Tongue (tissue), 3 donors: ENCODE results near the gene ASB18. TPM values are rescaled to one million over a fixed set of nuclear protein-coding genes. Genes with fewer than 3 reads are reported as not detected.

Experiments
- DNase-seq: peaks from one replicate; pipeline ENCODE4 v3.0.0-alpha.2; 2015
- small RNA-seq: library from RNA; depleted of rRNA; stranded (forward); fragments of <200 nt; gene quantifications from one replicate; pipeline ENCODE3, GENCODE V24; 2014; ENCODE audit warnings: low replicate concordance
- total RNA-seq: library from RNA; depleted of rRNA; stranded (reverse); fragments of >200 nt; gene quantifications from one replicate; pipeline ENCODE4 v1.2.3, GENCODE V29; 2014

ASB18 gene
- total RNA-seq, 1 donor from 2014 or later, result 3.5 TPM

DNA sequence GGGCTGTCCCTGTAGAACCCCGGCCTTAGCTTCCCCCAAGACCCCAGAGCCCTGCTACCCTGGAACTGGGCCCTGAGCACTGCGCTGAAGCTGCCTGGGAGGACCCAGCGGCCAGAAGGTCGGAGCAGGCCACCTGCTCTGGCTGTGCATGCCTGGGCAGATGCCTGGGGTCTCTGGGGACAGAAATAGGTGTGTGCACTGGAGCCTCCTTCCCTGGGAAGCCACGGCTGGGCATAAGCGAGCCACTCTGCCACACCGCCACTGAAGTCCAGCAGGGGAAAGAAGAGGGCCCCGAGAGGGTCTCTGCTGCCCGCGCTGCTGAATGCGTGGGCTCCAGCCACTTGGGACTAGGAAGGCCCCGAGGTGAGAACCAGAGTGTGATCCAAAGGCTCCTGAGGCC lies 102.7 kb downstream of the ASB18 start:
- DNase-seq, result no peak

DNA sequence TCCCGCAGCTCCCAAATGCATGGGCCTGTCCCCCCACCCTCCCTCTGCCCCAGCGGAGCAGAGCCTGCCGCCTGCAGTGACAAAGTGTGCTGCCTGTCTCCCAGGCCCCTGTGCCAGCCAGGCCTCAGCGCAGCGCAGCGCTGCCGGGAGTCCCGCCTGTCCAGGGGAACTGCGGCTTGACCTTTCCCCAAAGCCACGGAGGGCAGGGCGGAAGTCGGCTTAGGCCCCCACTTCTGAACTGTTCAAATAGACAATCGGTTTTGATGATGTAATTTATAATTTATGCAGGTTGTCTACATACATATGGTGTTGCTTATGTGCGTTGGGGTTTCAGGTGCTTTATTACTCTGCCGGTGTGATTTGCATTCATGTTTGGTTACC lies 103.1 kb downstream of the ASB18 start:
- DNase-seq, result no peak

DNA sequence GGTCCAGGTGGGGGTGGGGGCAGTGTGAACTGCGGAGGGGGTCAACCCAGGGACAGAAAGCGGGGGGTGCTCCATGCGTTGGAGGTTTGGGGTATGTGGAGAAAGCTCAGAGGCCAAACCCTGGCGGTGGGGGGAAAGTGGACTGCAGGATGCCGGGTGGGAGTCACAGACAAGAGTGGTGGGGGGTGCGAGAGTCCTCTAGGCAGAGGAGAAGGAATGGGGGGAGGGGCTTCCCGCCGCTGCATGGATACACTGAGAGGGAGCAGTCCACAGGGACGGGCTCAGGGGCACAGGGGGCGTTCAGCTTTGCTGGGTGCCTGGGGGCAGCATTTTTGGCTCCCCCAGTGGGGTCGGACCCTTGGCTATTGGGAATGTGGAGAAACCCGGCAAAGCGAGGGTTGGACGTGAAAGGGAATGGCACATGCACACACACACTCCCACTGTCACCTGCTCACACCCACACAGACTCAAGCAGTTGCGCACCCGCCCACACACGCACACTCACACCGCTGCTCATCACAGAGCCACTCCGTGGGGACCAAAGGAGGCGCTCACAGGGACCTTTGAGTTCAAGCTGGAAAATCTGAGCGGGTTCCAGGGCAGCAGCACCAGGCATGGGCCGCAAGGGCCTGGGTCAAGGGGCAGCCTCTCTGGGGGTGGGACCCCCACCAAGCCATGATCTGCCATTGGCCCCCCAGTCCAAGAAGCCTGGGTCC lies 103.7 kb downstream of the ASB18 start:
- no peak for DNase-seq

DNA sequence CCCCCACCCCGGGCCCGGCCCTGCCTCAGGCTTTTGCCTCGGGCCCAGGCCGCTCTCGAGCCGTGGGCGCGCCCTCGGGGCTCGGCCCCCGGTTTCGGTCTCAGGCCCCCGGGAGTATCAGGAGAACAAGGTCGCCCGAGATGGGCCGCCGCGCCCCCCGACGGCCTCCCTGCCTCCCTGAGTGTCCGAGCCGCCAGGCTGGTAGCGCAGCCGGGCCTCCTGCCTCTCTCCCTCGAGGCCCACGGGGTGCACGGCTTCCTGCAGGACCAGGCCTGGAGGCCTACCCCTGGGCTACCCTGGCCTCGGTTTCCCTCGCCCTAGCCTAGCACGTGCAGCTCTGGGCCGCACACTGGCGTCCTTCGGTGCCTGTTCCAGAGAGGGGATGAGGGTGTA lies 104.4 kb downstream of the ASB18 start:
- no peak for DNase-seq

DNA sequence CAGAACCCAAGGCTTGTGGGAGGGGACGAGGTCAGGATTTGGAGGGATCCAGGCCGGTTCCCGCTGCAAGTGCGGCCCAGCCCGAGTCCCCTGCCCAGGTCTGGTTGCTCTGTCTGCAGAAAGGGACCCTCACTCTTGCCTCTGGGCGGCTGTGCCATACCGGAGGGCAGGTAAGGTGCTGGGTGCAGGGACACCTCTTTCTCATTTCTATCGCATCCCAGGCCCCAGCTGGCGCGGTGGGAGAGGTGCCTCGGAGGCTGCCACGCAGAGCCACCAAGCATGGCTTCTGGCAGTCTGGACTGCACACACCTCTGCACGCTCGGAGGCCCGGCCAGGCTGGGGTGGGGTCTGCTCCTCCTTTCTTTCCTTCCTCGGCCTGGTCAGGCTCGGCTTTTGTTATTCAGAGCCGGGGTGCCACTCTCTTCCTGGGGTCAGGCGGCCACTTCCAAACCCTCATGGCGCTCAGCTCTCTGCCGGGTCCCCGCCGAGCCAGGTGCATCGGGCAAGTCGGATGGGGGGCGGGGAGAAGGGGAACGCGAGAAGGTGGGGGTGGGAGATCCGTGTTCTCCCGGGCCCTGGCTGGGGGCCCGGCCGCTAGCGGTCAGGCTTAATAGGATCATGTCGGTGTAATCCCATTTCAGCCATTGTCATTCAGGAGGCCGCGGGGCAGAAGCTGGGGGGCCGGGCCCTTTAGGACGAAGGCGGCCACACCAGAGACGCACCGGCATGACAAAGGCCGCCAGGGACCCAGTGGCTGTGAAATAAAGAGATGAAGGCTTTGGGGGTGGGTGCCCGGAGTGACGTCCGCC lies 105.0 kb downstream of the ASB18 start:
- no peak for DNase-seq

DNA sequence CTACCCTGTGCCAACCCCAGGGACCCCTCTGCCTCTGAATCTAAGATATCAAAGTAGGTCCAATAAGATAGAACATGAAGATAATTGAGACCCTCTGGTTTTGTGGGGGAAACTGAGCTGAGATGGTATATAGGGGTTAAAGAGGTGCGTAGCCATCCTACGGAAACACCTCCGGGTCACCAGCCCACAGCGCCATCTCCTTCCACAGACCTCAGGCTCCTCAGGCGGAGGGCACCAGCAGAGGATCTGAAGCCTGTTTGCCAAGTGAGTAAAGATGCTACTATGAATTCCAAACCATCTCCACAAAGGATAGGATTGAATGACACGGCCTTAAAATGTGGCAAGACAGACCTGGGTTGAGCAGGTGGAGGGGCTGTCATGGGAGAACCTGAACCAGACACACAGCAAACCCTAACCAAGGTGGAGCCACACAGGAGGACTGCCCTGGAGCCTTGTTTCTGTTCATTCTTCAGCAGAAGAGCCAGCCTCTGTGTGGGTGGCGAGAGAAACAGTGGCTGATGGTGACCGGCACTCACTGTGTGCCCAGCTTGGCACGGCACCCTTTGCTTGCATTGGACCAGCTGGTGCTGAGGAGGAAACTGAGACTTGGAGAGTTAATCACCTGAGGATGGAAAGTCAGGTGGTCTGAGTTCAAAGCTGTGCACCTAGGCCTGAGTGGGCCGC lies 106.2 kb downstream of the ASB18 start:
- no peak for DNase-seq

DNA sequence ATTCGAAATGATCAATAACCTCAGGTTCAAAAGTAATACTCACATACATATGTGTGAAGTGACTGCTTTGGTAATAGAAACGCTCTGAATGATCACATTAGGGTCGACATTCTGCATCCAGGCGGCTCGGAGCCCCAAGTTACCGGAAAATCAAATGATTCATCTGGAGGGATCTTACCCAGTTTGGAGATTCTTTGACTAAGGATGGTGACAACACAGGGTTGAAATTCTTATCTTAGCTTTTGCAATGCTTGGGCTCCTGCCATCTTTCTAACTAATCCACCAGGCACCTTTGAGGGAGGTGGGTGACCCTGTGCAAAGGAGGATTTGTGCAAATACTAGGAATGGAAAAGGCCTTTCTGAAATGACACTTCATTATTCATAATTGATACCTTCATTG lies 106.8 kb downstream of the ASB18 start:
- no peak for DNase-seq

DNA sequence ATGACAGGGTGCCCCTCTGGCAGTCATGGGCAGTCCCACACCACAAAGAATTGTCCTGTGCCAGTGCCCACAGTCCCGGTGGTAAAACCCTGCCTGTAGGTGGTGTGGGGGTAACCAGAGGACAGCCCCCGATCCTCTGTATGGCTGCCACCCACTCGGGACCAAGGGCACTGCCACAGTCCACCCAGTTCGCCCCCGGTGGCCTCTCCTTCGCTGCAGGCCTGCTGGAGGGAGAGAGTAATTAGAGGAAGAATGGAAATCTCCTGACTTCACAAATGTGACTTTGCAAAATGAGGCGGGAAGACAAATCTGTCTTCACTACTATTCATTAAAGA lies 107.4 kb downstream of the ASB18 start:
- no peak for DNase-seq

DNA sequence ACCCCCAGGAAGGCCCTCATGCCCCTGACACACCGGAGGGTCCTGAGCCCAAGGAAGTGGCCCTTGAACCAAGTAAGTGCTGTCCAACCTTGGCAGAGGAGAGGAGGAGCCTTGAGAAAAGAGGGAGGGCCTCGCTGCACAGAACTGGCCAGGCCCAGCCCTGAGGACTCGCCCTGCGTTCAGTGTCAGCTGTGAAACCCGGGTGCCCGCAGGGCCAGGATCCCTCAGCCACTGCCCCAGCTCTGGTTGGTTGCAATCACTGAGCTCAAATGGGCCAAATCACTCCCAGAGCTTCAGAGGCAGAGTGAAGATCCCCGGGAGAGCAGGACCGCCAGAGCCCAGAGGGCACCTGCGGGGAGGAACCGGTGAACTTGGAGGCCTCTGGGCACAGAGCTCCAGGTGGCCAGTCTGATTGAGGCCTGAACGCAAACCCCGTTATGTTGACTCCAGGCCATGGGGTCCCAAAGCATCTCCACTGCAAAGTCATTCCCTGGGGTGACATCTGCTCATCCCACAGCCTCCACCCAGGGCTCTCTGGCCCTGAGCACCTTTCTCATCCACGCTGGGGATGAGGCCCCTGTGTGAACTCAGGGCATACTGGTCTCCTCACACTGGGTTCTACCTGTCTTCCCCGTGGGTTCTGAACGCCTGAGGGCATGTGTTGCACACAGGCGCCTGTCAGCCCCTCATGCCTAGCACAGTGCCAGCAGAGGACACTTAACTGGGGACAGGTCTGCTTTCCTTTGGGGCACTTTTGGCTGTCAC lies 107.9 kb downstream of the ASB18 start:
- no peak for DNase-seq

DNA sequence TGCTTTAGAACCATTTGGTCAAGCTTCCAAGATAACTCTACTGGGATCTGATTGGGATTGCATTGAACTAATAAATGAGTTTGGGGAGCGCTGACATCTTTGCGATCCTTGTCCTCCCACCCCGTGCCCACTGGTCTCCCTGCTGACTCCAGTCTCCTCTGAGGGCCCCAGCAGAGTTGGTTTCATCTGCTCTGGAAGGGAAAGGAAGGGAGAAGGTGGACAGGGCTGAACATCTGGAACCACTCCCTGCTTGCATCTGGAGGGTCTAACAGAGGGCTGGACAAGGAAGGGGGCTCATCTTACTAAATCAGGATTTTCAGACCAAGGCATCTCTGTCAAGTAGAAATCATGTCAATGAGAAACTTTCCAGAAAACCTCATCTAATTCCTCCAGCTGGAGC lies 108.8 kb downstream of the ASB18 start:
- no peak for DNase-seq

DNA sequence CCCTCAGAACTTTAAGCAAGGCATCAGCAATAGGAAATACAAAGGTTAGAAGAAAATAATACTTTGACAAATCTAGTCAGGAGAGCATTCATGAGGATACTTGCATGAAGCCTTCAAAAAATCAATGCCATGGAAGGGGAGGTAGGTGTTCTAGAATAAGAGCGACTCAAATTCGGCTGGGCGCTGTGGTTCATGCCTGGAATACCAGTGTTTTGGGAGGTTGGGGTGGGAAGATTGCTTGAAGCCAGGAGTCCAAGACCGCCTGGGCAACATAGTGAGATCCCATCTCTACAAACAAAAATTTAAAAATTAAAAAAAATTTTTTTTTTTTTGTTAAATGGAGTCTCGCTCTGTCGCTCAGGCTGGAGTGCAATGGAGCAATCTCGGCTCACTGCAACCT lies 117.8 kb downstream of the ASB18 start:
- no peak for DNase-seq

DNA sequence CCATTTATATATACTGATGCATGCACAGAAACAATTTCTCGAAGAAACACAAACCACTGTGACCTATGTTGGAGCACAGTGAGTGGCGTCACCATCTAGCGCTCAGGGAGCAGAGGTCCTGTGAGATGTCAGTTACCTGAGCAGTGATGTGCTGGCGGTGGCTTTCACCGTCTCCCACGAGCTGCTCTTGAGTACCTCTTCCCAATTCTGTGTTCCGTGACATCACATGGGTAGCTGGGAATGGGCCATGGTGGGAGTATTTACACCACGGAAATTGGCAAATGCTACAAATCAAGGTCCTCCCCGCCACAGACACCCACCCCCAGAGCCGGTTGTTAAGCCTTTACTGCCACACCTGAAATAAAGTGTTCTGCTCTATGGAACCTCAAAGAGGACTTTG lies 120.4 kb downstream of the ASB18 start:
- no peak for DNase-seq

Small RNAs within 50 kb of the gene (small RNA-seq; reads per million reads assigned to genes)
- gene RF00019 (not detected), gene RNU1-31P (not detected)

Other genes starting within 250 kb of the ASB18 start
- not detected for gene GBX2, start 96.0 kb downstream of the ASB18 start, total RNA-seq